H1 (cell line): ENCODE results near the gene PPM1M. TPM values are rescaled to one million over a fixed set of nuclear protein-coding genes. Genes with fewer than 3 reads are reported as not detected.

Experiments
- CTCF ChIA-PET: fragments of 300-600 bp; sonication (Branson Sonifier 250); formaldehyde crosslinking; loops from one replicate; lab custom pipeline; 2021; ENCODE audit not compliant: partially characterized antibody; lab: Charles Lee
- POLR2A ChIA-PET: fragments of 300-600 bp; sonication (Branson Sonifier 250); formaldehyde crosslinking; loops from one replicate; lab custom pipeline; 2021; ENCODE audit warnings: inconsistent platforms; ENCODE audit not compliant: partially characterized antibody; lab: Charles Lee
- DNase-seq, 2 experiments: peaks; one replicate each; pipeline versions ENCODE4 v3.0.0 to v3.0.0-alpha.2; 2010 to 2022; ENCODE audit warnings: low spot score in 2 of 2, low read depth in 1 of 2, mixed read lengths in 1 of 2
- FAIRE-seq: peaks from 2 replicates; lab custom pipeline; 2011; peaks lifted over from hg19 to GRCh38; lab: Jason Lieb, UNC
- H2AFZ ChIP-seq: 2 replicates; pipeline ENCODE4 v1.8.1; 2012; ENCODE audit warnings: low read length, inconsistent platforms
- H2AK5ac ChIP-seq: 2 replicates; pipeline ENCODE4 v1.6.1; 2013; ENCODE audit warnings: low read depth, low read length
- H2BK120ac ChIP-seq: replicated peaks from 2 replicates; pipeline ENCODE3; 2013; ENCODE audit warnings: low read depth, low read length, inconsistent platforms
- H2BK12ac ChIP-seq: 2 replicates; pipeline ENCODE4 v1.6.1; 2013; ENCODE audit warnings: low read depth, low read length
- H2BK15ac ChIP-seq: 2 replicates; pipeline ENCODE4 v1.6.1; 2013; ENCODE audit warnings: low read length
- H2BK20ac ChIP-seq: 2 replicates; pipeline ENCODE4 v1.6.1; 2013; ENCODE audit warnings: low read length
- H2BK5ac ChIP-seq: 2 replicates; pipeline ENCODE4 v1.6.1; 2013; ENCODE audit warnings: low read depth, low read length
- H3K14ac ChIP-seq: 2 replicates; pipeline ENCODE4 v1.6.1; 2013; ENCODE audit warnings: inconsistent platforms; ENCODE audit not compliant: insufficient read length
- H3K18ac ChIP-seq: 2 replicates; pipeline ENCODE4 v1.6.1; 2013; ENCODE audit warnings: low read length; ENCODE audit errors: extremely low read depth
- H3K23ac ChIP-seq: 2 replicates; pipeline ENCODE4 v1.6.1; 2013; ENCODE audit warnings: inconsistent platforms; ENCODE audit not compliant: insufficient read length
- H3K23me2 ChIP-seq: 2 replicates; pipeline ENCODE4 v1.6.1; 2013; ENCODE audit warnings: low read depth, low read length
- H3K27ac ChIP-seq: 2 replicates; pipeline ENCODE4 v1.6.1; 2011; ENCODE audit warnings: low read depth, low read length, inconsistent platforms
- H3K27me3 ChIP-seq, 4 experiments: replicated peaks in 1 of 4; 1 replicate in 1 of 4; 2 replicates in 3 of 4; pipeline versions ENCODE4 v1.6.1 to v1.8.1; 2011 to 2013; ENCODE audit warnings: low read length in 3 of 4, mild to moderate bottlenecking in 3 of 4, inconsistent platforms in 2 of 4, mixed read lengths in 2 of 4, moderate library complexity in 1 of 4; ENCODE audit not compliant: control insufficient read depth in 3 of 4, insufficient read depth in 3 of 4; ENCODE audit errors: extremely low read depth in 1 of 4
- H3K36me3 ChIP-seq, 4 experiments: 2 replicates each; pipeline versions ENCODE4 v1.6.1 to v1.8.1; 2011 to 2013; ENCODE audit warnings: mild to moderate bottlenecking in 4 of 4, low read length in 3 of 4, moderate library complexity in 2 of 4, control low read depth in 1 of 4, inconsistent platforms in 1 of 4; ENCODE audit not compliant: insufficient read depth in 4 of 4, control insufficient read depth in 2 of 4
- H3K4ac ChIP-seq: replicated peaks from 2 replicates; pipeline ENCODE3; 2013; ENCODE audit warnings: low read length, low read depth, mixed read lengths, inconsistent platforms; ENCODE audit not compliant: insufficient read length
- H3K4me1 ChIP-seq, 4 experiments: replicated peaks in 1 of 4; 1 replicate in 1 of 4; 2 replicates in 3 of 4; pipeline versions ENCODE4 v1.6.1 to v1.8.1; 2011 to 2013; ENCODE audit warnings: low read length in 3 of 4, inconsistent platforms in 2 of 4, mixed read lengths in 1 of 4; ENCODE audit not compliant: insufficient read depth in 4 of 4, control insufficient read depth in 3 of 4
- H3K4me2 ChIP-seq, 2 experiments: 2 replicates each; pipeline versions ENCODE4 v1.6.1 to v1.8.1; 2011 to 2013; ENCODE audit warnings: low read depth in 2 of 2, low read length in 2 of 2, control low read depth in 1 of 2, inconsistent platforms in 1 of 2, mild to moderate bottlenecking in 1 of 2; ENCODE audit not compliant: insufficient read depth in 1 of 2
- H3K4me3 ChIP-seq, 4 experiments: fragments of 200-600, 300-600 bp in 1 of 4; sonication (generic), shearing (Covaris generic), sonication (Bioruptor Twin) in 1 of 4; 2 replicates each; pipeline versions ENCODE4 v1.5.1 to v1.8.1; 2011 to 2016; ENCODE audit warnings: low read length in 4 of 4, low read depth in 3 of 4, control low read depth in 2 of 4, inconsistent platforms in 2 of 4, mild to moderate bottlenecking in 2 of 4, mixed read lengths in 1 of 4, moderate library complexity in 1 of 4; ENCODE audit not compliant: insufficient read depth in 2 of 4; ENCODE audit errors: extremely low read depth in 1 of 4
- H3K56ac ChIP-seq: replicated peaks from 2 replicates; pipeline ENCODE3; 2013; ENCODE audit warnings: low read depth, mild to moderate bottlenecking, mixed read lengths, low read length, inconsistent platforms; ENCODE audit not compliant: insufficient read length
- H3K79me1 ChIP-seq: 2 replicates; pipeline ENCODE4 v1.6.1; 2013; ENCODE audit warnings: low read depth, low read length, control low read depth
- H3K79me2 ChIP-seq, 2 experiments: 2 replicates each; pipeline versions ENCODE4 v1.6.1 to v1.8.1; 2012 to 2013; ENCODE audit warnings: low read length in 2 of 2, mild to moderate bottlenecking in 2 of 2, inconsistent platforms in 1 of 2; ENCODE audit not compliant: insufficient read depth in 2 of 2, control insufficient read depth in 1 of 2
- H3K9ac ChIP-seq, 4 experiments: replicated peaks in 1 of 4; 1 replicate in 1 of 4; 2 replicates in 3 of 4; pipeline versions ENCODE4 v1.6.1 to v1.8.1; 2011 to 2013; ENCODE audit warnings: low read depth in 3 of 4, low read length in 3 of 4, control low read depth in 2 of 4, mild to moderate bottlenecking in 2 of 4, moderate library complexity in 2 of 4, inconsistent platforms in 1 of 4; ENCODE audit errors: extremely low read depth in 1 of 4
- H3K9me3 ChIP-seq, 2 experiments: 2 replicates each; pipeline versions ENCODE4 v1.6.1 to v1.8.1; 2012 to 2013; ENCODE audit warnings: mild to moderate bottlenecking in 2 of 2, moderate library complexity in 2 of 2, control low read depth in 1 of 2, inconsistent platforms in 1 of 2, low read depth in 1 of 2, low read length in 1 of 2, mixed read lengths in 1 of 2; ENCODE audit not compliant: insufficient read depth in 2 of 2
- H4K20me1 ChIP-seq, 2 experiments: replicated peaks in 1 of 2; 2 replicates each; pipeline versions ENCODE3 to v1.8.1; 2011 to 2013; ENCODE audit warnings: inconsistent platforms in 2 of 2, low read length in 2 of 2, mild to moderate bottlenecking in 1 of 2; ENCODE audit not compliant: insufficient read depth in 2 of 2, control insufficient read depth in 1 of 2
- H4K5ac ChIP-seq: 2 replicates; pipeline ENCODE4 v1.6.1; 2013; ENCODE audit warnings: low read length, low read depth, mixed read lengths, inconsistent platforms; ENCODE audit not compliant: insufficient read length
- H4K8ac ChIP-seq: 2 replicates; pipeline ENCODE4 v1.8.0; 2013; ENCODE audit warnings: mild to moderate bottlenecking, moderate library complexity, low read length, inconsistent platforms; ENCODE audit not compliant: insufficient read depth; ENCODE audit errors: extremely low read depth
- H4K91ac ChIP-seq: replicated peaks from 2 replicates; pipeline ENCODE3; 2013; ENCODE audit warnings: low read length, mixed read lengths, inconsistent platforms; ENCODE audit not compliant: insufficient read length
- ASH2L ChIP-seq: fragments of 200-600, 300-600 bp; sonication (generic); IDR thresholded peaks from one replicate; pipeline ENCODE4 v1.7.1; 2017; ENCODE audit warnings: low read length
- BACH1 ChIP-seq: IDR thresholded peaks from 2 replicates; pipeline ENCODE4 v1.6.1; 2012; ENCODE audit warnings: low read length, improper control_type of control experiment
- EP300 ChIP-seq, 2 experiments: IDR thresholded peaks; 1 replicate in 1 of 2; 2 replicates in 1 of 2; pipeline ENCODE4 v1.6.1; 2011 to 2012; ENCODE audit warnings: low read depth in 2 of 2, low read length in 2 of 2, mild to moderate bottlenecking in 2 of 2, borderline replicate concordance in 1 of 2, inconsistent platforms in 1 of 2, moderate library complexity in 1 of 2
- SUZ12 ChIP-seq: fragments of 200-600 bp; sonication (generic); IDR thresholded peaks from 2 replicates; pipeline ENCODE4 v1.6.1; 2012; ENCODE audit warnings: mild to moderate bottlenecking, inconsistent platforms, low read length, moderate library complexity, mixed read lengths
- WGBS, 2 experiments: shearing (Covaris generic) in 1 of 2; methylation state at CpG; one replicate each; pipeline versions ENCODE4 v1.1.6 to v1.1.7; 2013 to 2015; ENCODE audit warnings: low lambda C conversion rate in 2 of 2, mixed read lengths in 2 of 2, inconsistent platforms in 1 of 2, low coverage in 1 of 2, missing lambda C conversion rate in 1 of 2; ENCODE audit not compliant: insufficient replicate concordance in 2 of 2, insufficient coverage in 1 of 2, insufficient read length in 1 of 2; ENCODE audit errors: extremely low coverage in 1 of 2, missing lambda C conversion rate in 1 of 2; 5-methylcytosine and 5-hydroxymethylcytosine counted together
- polyA plus RNA-seq, 7 experiments: library from polyadenylated mRNA; depleted of rRNA in 3 of 7; stranded (reverse) in 5 of 7; unstranded in 2 of 7; fragments of >200 nt in 5 of 7; fragments of 200-250 nt in 2 of 7; gene quantifications; 1 replicate in 5 of 7; 2 replicates in 1 of 7; 4 replicates in 1 of 7; pipeline versions ENCODE4 v1.2.1 to v1.2.3, GENCODE V29; 2011 to 2013; ENCODE audit warnings: missing spikeins in 2 of 7, mixed read lengths in 2 of 7
- total RNA-seq: library from RNA; stranded (reverse); fragmentation: NEBNext Ultra II Directional; extraction: Animal tissue kit (Norgen Biotek cat#: 25700); gene quantifications from 2 replicates; pipeline ENCODE4 v1.2.1, GENCODE V29; 2021

The PPM1M gene
- total and polyA plus RNA-seq, 2 of the 8 experiments (the other 6 are each of a cell fraction or from before 2014, with no cell fraction given), result 5.2 to 6.3 TPM

- peak overlapping the region; percentile 12 for H2BK5ac ChIP-seq
- peak overlapping the region; percentile 31 for H4K5ac ChIP-seq
- H4K8ac ChIP-seq, result peak overlapping the region; percentile 41; the same call in 1 of the 2 replicates
- H3K18ac ChIP-seq, result peak overlapping the region; percentile 83
- ChIA-PET POLR2A (interaction anchor here (0.5 to 6.0 kb wide), 16 partner anchors 8 to 560 kb away, joined by 3 to 39 read pairs (median 5); partner anchors contain the start of genes GLYCTK and WDR82), CTCF (interaction anchor here (0.6 to 15.3 kb wide), 11 partner anchors 9 to 148 kb away, joined by 3 to 198 read pairs (median 9); partner anchors contain the start of gene GLYCTK)
- H3K23me2 ChIP-seq, result peaks cover 16% of the 10 kb centered on the region
- peak overlapping the region; percentile 61; the same call in 1 of the 2 replicates for H2BK15ac ChIP-seq
- peak overlapping the region; percentile 94; the same call in 1 of the 2 replicates for H2BK12ac ChIP-seq
- no peaks in the 10 kb centered on the region for H3K79me2 ChIP-seq
- H2BK120ac ChIP-seq, result no peak overlapping the region
- peak overlapping the region; percentile 48; the same call in 1 of the 2 replicates for H2BK20ac ChIP-seq
- no peak overlapping the region; a peak in 2 of 7 replicates for H3K9ac ChIP-seq
- H3K9me3 ChIP-seq, result no peaks in the 10 kb centered on the region
- no peaks in the 10 kb centered on the region for H3K79me1 ChIP-seq
- H3K36me3 ChIP-seq, result no peaks in the 10 kb centered on the region
- H3K23ac ChIP-seq, result no peak overlapping the region
- 15% methylated on average over 10 of the region's 10 CpGs; no CpG with 5 or more reads in 1 of the 2 experiments for WGBS, 2 experiments
- peak overlapping the region; percentile 7 to 57 (median 40); a peak in 7 of 8 replicates for H3K4me3 ChIP-seq
- H2AFZ ChIP-seq, result no peak overlapping the region
- TF ChIP-seq ASH2L (peak; percentile 17), SUZ12 (no peak), BACH1 (no peak), EP300 (IDR thresholded peaks at IDR 0.05; ENCODE audit: borderline replicate concordance in 1 of 2, low read depth in 2 of 2, low read length in 2 of 2) (no peak)
- H3K56ac ChIP-seq, result no peak overlapping the region
- H3K4me1 ChIP-seq, result peaks cover 0 to 26% (median 20%) of the 10 kb centered on the region in 4 experiments; a peak in 6 of 7 replicates
- H4K20me1 ChIP-seq, result no peaks in the 10 kb centered on the region
- H3K4me2 ChIP-seq, result peak overlapping the region; percentile 70 to 90
- DNase-seq (peak in 1 of 2 experiments; percentile 66), FAIRE-seq (no peak)
- no peak overlapping the region for H2AK5ac ChIP-seq
- H4K91ac ChIP-seq, result peak overlapping the region; percentile 79
- H3K27ac ChIP-seq, result no peak overlapping the region
- peaks cover 0 to 8% (median 2%) of the 10 kb centered on the region in 4 experiments; a peak in 3 of 7 replicates for H3K27me3 ChIP-seq
- no peak overlapping the region for H3K14ac ChIP-seq
- H3K4ac ChIP-seq, result no peak overlapping the region
Measured at GRCh38 chr3:52299247-52299878, 53.8 kb downstream of the PPM1M start.
